NB4 (cell line): ENCODE measurements around the gene AREL1.

ENCODE experiments used
- DNase-seq: peaks from one replicate; pipeline ENCODE4 v3.0.0; 2010; ENCODE audit warnings: low read depth
- H3K4me3 ChIP-seq: one replicate; pipeline ENCODE4 v1.5.1; 2011; ENCODE audit warnings: mild to moderate bottlenecking, low read depth, low read length, moderate library complexity
- CTCF ChIP-seq: IDR thresholded peaks from one replicate; pipeline ENCODE4 v1.5.1; 2012; ENCODE audit warnings: low read depth, low read length
- MYC ChIP-seq: IDR thresholded peaks from 2 replicates; pipeline ENCODE4 v1.6.1; 2011; ENCODE audit warnings: low read depth, low read length
- POLR2A ChIP-seq: IDR thresholded peaks from 2 replicates; pipeline ENCODE4 v1.6.1; 2011; ENCODE audit warnings: mild to moderate bottlenecking; ENCODE audit not compliant: insufficient read length; ENCODE audit errors: extremely low read depth
- TF ChIP-seq, protein P1 (sequence below): IDR thresholded peaks from 2 replicates; pipeline ENCODE4 v1.6.1; 2011; ENCODE audit warnings: low read depth, low read length

Gene AREL1

DNA sequence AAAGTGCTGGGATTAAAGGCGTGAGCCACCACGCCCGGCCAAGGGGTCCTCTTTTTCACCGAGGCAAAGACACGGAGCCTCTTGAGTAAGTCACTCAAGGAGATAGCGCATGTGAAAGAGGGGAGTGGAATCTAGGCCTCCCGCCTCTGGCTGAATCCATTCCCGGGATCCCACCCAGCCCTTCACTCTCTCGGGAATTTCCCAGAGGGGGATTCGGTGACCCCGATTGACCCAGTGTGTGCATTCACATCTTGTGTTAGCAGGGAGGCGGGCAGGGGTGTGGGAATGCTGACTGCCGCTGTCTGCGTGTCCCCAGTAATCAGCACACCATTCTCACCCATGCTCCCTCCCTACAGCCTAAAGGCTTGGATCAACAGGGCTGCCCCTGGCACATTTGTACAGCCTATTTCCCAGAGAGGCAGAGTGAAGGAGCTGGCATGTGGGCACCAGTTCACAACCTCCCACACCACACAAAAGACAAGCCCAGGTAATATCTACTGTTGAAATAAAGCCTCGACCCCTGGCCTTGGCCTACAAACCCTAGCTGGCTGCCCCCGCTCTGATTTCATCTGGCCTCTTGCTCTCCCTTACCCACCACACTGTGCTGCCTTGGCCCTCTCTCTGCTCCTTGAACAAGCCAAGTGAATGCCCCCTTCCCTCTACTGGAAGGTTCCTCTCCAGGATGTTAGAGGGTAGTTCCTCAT is 99.5 kb downstream of the AREL1 start:
- TF ChIP-seq MYC (no peak), CTCF (no peak), POLR2A (no peak)
- TF ChIP-seq, protein P1, sequence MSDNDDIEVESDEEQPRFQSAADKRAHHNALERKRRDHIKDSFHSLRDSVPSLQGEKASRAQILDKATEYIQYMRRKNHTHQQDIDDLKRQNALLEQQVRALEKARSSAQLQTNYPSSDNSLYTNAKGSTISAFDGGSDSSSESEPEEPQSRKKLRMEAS: no peak
- H3K4me3 ChIP-seq: no peak overlapping the region
- no peak for DNase-seq

- TF ChIP-seq CTCF (peak; percentile 32), POLR2A (no peak)
- no peak overlapping the region for H3K4me3 ChIP-seq
- peak; percentile 79 for DNase-seq
Observed at GRCh38 chr14:74612350-74613021, 100.4 kb downstream of the AREL1 start.

- DNase-seq: peak; percentile 38
- TF ChIP-seq CTCF (no peak), MYC (no peak), POLR2A (no peak)
- TF ChIP-seq, protein P1: no peak
- no peak within 1 kb of the TSS for H3K4me3 ChIP-seq
Observed at GRCh38 chr14:74611650-74612349, 101.1 kb downstream of the AREL1 start, which contains the start of gene LTBP2. LTBP2 (minus strand) TSS chr14:74612237; CDS start chr14:74611944, 293 bp downstream.
